Heart left ventricle (tissue), 16 donors: ENCODE data around the gene SCAMP1. TPM values are rescaled to one million over a fixed set of nuclear protein-coding genes. Genes with fewer than 3 reads are reported as not detected.

Experiments
- ATAC-seq, 4 donors: fragments of 200-7000 bp; cut with Tn5 transposase; one replicate each; pipeline ENCODE4 v1.9.1; 2020 to 2022; ENCODE audit warnings: moderate library complexity in 4 of 4, mild to moderate bottlenecking in 3 of 4, moderate number of reproducible peaks in 1 of 4
- DNase-seq, 5 donors: peaks; one replicate each; pipeline ENCODE4 v3.0.0-alpha.2; 2020
- H3K27ac ChIP-seq, 12 donors: fragments of 200-600 bp; sonication (generic) in 4 of 12; one replicate each; pipeline versions ENCODE4 v1.5.0 to v1.8.0; 2016 to 2022; ENCODE audit warnings: mild to moderate bottlenecking in 2 of 12
- H3K27me3 ChIP-seq, 9 donors: fragments of 200-600 bp; sonication (generic) in 2 of 9; one replicate each; pipeline versions ENCODE4 v1.5.1 to v1.8.0; 2016 to 2022; ENCODE audit warnings: mild to moderate bottlenecking in 3 of 9
- H3K36me3 ChIP-seq, 9 donors: fragments of 200-600 bp; sonication (generic) in 2 of 9; one replicate each; pipeline versions ENCODE4 v1.5.0 to v1.8.0; 2018 to 2022; ENCODE audit warnings: mild to moderate bottlenecking in 2 of 9
- H3K4me1 ChIP-seq, 12 donors: fragments of 200-600 bp; sonication (generic) in 4 of 12; one replicate each; pipeline versions ENCODE4 v1.5.0 to v1.8.0; 2016 to 2022; ENCODE audit warnings: mild to moderate bottlenecking in 3 of 12
- H3K4me3 ChIP-seq, 12 donors: fragments of 200-600 bp; sonication (generic) in 4 of 12; one replicate each; pipeline versions ENCODE4 v1.5.0 to v1.8.0; 2017 to 2022; ENCODE audit warnings: mild to moderate bottlenecking in 9 of 12, moderate library complexity in 4 of 12
- H3K9me3 ChIP-seq, 12 donors: fragments of 200-600 bp; sonication (generic) in 4 of 12; one replicate each; pipeline versions ENCODE4 v1.5.0 to v1.8.0; 2016 to 2022; ENCODE audit warnings: mild to moderate bottlenecking in 1 of 12
- POLR2A ChIP-seq, 2 donors: fragments of 450-650 bp; IDR thresholded peaks; one replicate each; pipeline ENCODE4 v1.6.1; 2017; ENCODE audit warnings: antibody characterized with exemption in 2 of 2, mild to moderate bottlenecking in 2 of 2, moderate library complexity in 2 of 2
- WGBS, 4 donors: extraction: QIAGEN DNeasy Blood & Tissue Kit in 2 of 4; methylation state at CpG; one replicate each; pipeline versions ENCODE4 v1.1.5 to v1.1.7; 2013 to 2018; 5-methylcytosine and 5-hydroxymethylcytosine counted together
- intact Hi-C, 10 donors: fragments of 100-400 bp; cut with DNase I; formaldehyde crosslinking; loops; one replicate each; pipeline versions ENCODE4 v1.11.1 to v1.14.2; 2022
- polyA plus RNA-seq, 2 donors: library from polyadenylated mRNA; stranded (reverse); fragments of 200-250 nt; gene quantifications; one replicate each; pipeline ENCODE4 v1.2.3, GENCODE V29; 2013
- total RNA-seq, 9 donors: library from RNA; depleted of rRNA in 2 of 9; stranded (reverse); fragments of >200 nt in 2 of 9; fragmentation: NEBNext Ultra II Directional in 3 of 9; extraction: Animal tissue kit (Norgen Biotek cat#: 25700) in 3 of 9; gene quantifications; one replicate each; pipeline versions ENCODE4 v1.1.0 to v1.2.4, GENCODE V29; 2016 to 2023
- TF ChIP-seq, protein P1 (sequence below), 12 donors: fragments of 200-600 bp; sonication (generic) in 4 of 12; IDR thresholded peaks; one replicate each; pipeline versions ENCODE4 v1.5.0 to v1.8.0; 2018 to 2022; ENCODE audit warnings: antibody characterized with exemption in 12 of 12, mild to moderate bottlenecking in 5 of 12
- donor health status: ischemic (EF 13 %, LVEDD 7.1; RV severe dilation, severe dysfunction).
- donor health status: healthy with polysubstance abuse.
- donor health status: DM: no; HTN: yes; CAD: no.
- donor health status: DM: no; HTN: no; CAD: no.
- donor health status: ischemic (EF 25% LVEDD 6.9; RV normal size, moderate dysfunction).
- donor health status: ischemic (EF 25% LVEDD 5.7; RV mildly dilated, moderate dysfunction).
- donor health status: healthy.
- donor health status: DM: yes; HTN: yes; CAD: no.
- donor health status: ischemic (EF 35%, LVEDD 5.7; RV mildly dilated, moderate dysfunction).
- donor health status: nonischemic (EF 11% LVEDD 7.7; RV severe dilation, severe dysfunction).
- donor health status: DM: yes; HTN: yes; CAD: no.
- donor health status: PGD.
- donor health status: ischemic (EF 29% LVEDD 5.4; RV normal size, mild dysfunction).
- donor health status: nonischemic (EF 23%, LVEDD 6.1; RV moderate dilation, normal function).

Gene SCAMP1
- total and polyA plus RNA-seq, 11 donors, result 6.9 to 40.6 (median 33.7) TPM

- TF ChIP-seq POLR2A (IDR thresholded peaks at IDR 0.05), result no peak
- TF ChIP-seq, protein P1, sequence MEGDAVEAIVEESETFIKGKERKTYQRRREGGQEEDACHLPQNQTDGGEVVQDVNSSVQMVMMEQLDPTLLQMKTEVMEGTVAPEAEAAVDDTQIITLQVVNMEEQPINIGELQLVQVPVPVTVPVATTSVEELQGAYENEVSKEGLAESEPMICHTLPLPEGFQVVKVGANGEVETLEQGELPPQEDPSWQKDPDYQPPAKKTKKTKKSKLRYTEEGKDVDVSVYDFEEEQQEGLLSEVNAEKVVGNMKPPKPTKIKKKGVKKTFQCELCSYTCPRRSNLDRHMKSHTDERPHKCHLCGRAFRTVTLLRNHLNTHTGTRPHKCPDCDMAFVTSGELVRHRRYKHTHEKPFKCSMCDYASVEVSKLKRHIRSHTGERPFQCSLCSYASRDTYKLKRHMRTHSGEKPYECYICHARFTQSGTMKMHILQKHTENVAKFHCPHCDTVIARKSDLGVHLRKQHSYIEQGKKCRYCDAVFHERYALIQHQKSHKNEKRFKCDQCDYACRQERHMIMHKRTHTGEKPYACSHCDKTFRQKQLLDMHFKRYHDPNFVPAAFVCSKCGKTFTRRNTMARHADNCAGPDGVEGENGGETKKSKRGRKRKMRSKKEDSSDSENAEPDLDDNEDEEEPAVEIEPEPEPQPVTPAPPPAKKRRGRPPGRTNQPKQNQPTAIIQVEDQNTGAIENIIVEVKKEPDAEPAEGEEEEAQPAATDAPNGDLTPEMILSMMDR (IDR thresholded peaks at IDR 0.05), result no peak
- no peaks in the 10 kb centered on the region for H3K27me3 ChIP-seq
- no peak overlapping the region for H3K4me3 ChIP-seq
- H3K9me3 ChIP-seq, result no peaks in the 10 kb centered on the region
- intact Hi-C loops, result loop anchor here in 1 of 10 donors (10.0 kb wide), 1 partner anchor 148 kb away; the partner anchor contains the start of gene SCAMP1
- no peaks in the 10 kb centered on the region for H3K36me3 ChIP-seq
- 95 to 99% (median 96%) methylated on average over 3 of the region's 3 CpGs for WGBS, 4 donors
- H3K27ac ChIP-seq, result no peak overlapping the region
- peaks cover 0 to 55% (median 21%) of the 10 kb centered on the region in 12 donors for H3K4me1 ChIP-seq
- DNase-seq (no peak), ATAC-seq (no peak)
Observed at GRCh38 chr5:78512435-78512834, 152.0 kb downstream of the SCAMP1 start.

- Histone ChIP-seq H3K27ac (no peak overlapping the region), H3K27me3 (no peaks in the 10 kb centered on the region), H3K4me3 (no peak overlapping the region), H3K9me3 (no peaks in the 10 kb centered on the region), H3K4me1 (peaks cover 0 to 53% (median 23%) of the 10 kb centered on the region in 12 donors), H3K36me3 (no peaks in the 10 kb centered on the region)
- TF ChIP-seq, protein P1 (IDR thresholded peaks at IDR 0.05), result no peak
- no peak for TF ChIP-seq POLR2A (IDR thresholded peaks at IDR 0.05)
- DNase-seq (no peak), ATAC-seq (no peak)
- 84 to 99% (median 88%) methylated on average over 5 to 6 of the region's 6 CpGs for WGBS, 4 donors
- intact Hi-C loops, result loop anchor here in 1 of 10 donors (10.0 kb wide), 1 partner anchor 149 kb away; the partner anchor contains the start of gene SCAMP1
Observed at GRCh38 chr5:78513441-78513840, 153.0 kb downstream of the SCAMP1 start.

- no peak for ATAC-seq
- Histone ChIP-seq H3K27me3 (no peaks in the 10 kb centered on the region), H3K9me3 (no peaks in the 10 kb centered on the region), H3K4me1 (peaks cover 3 to 54% (median 27%) of the 10 kb centered on the region in 12 donors), H3K36me3 (no peaks in the 10 kb centered on the region), H3K27ac (no peak overlapping the region), H3K4me3 (no peak overlapping the region)
- 75 to 93% (median 80%) methylated on average over 8 of the region's 8 CpGs for WGBS, 4 donors
- no peak for TF ChIP-seq POLR2A (IDR thresholded peaks at IDR 0.05)
- TF ChIP-seq, protein P1 (IDR thresholded peaks at IDR 0.05), result no peak
- no peak for DNase-seq
- intact Hi-C loops, result loop anchor here in 1 of 10 donors (10.0 kb wide), 1 partner anchor 150 kb away; the partner anchor contains the start of gene SCAMP1
Observed at GRCh38 chr5:78514427-78515330, 154.3 kb downstream of the SCAMP1 start.

DNA sequence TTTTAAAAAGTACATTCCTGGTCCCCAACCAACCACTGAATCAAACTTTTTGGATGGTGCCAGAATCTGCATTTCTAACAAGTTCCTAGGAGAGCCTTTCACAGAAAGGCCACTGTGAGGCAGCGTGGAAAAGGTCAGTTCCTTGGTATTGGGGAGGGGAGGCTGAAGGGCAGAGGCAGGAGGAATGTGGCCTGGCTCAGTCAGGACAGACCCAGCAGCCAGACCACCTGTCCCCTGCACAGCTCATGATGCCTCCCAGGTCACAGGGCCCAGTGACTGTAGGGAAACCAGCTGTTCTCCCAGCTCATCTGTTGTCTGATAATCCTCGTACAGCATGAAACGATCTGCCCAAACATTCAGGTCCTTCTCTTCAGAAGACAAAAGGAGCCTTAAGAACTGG, 155.3 kb downstream of the SCAMP1 start:
- WGBS, 4 donors, result 89 to 96% (median 91%) methylated on average over 3 of the region's 3 CpGs
- no peak for DNase-seq
- Histone ChIP-seq H3K27ac (no peak overlapping the region), H3K4me1 (peaks cover 3 to 47% (median 20%) of the 10 kb centered on the region in 12 donors), H3K4me3 (no peak overlapping the region), H3K36me3 (no peaks in the 10 kb centered on the region), H3K9me3 (no peaks in the 10 kb centered on the region), H3K27me3 (no peaks in the 10 kb centered on the region)
- no peak for ATAC-seq
- no peak for TF ChIP-seq POLR2A (IDR thresholded peaks at IDR 0.05)
- TF ChIP-seq, protein P1 (IDR thresholded peaks at IDR 0.05), result no peak
- intact Hi-C loops, result loop anchor here in 1 of 10 donors (10.0 kb wide), 1 partner anchor 151 kb away; the partner anchor contains the start of gene SCAMP1
